ENCODE data around the gene STXBP3. TPM values are rescaled to one million over a fixed set of nuclear protein-coding genes. Genes with fewer than 3 reads are reported as not detected.

Gene STXBP3
- total and polyA plus RNA-seq, 2 of the 8 experiments (the other 6 are each of a cell fraction or from before 2014, with no cell fraction given): 6.0 to 38.5 TPM

GRCh38 chr1:108716437-108717230 is 29.8 kb upstream of the STXBP3 start:
- no peak overlapping the region for H4K91ac ChIP-seq (replicated peaks; ENCODE audit: insufficient read length, low read length)
- WGBS, 2 experiments (ENCODE audit: extremely low coverage in 1 of 2, insufficient coverage in 1 of 2, insufficient read length in 1 of 2, insufficient replicate concordance in 2 of 2, low coverage in 1 of 2, low lambda C conversion rate in 2 of 2, missing lambda C conversion rate in 1 of 2): 89% methylated on average over 2 of the region's 2 CpGs; no CpG with 5 or more reads in 1 of the 2 experiments
- H3K4me2 ChIP-seq (ENCODE audit: insufficient read depth in 1 of 2, low read depth in 2 of 2, low read length in 2 of 2): no peak overlapping the region
- ChIA-PET POLR2A (ENCODE audit: partially characterized antibody) (interaction anchor here (0.7 to 2.1 kb wide), 5 partner anchors 12 to 30 kb away, joined by 3 to 6 read pairs (median 4); partner anchors contain the start of gene PRPF38B), CTCF (ENCODE audit: partially characterized antibody) (interaction anchor here (0.6 to 1.8 kb wide), 2 partner anchors 9 to 373 kb away, joined by 4 to 7 read pairs; no protein-coding TSS in a partner anchor)
- FAIRE-seq (no peak), DNase-seq (ENCODE audit: low read depth in 1 of 2, low spot score in 2 of 2) (no peak)
- H3K4me3 ChIP-seq (ENCODE audit: extremely low read depth in 1 of 4, insufficient read depth in 2 of 4, low read depth in 3 of 4, low read length in 4 of 4): no peak overlapping the region
- H2BK20ac ChIP-seq (ENCODE audit: low read length): no peak overlapping the region
- H2AFZ ChIP-seq (ENCODE audit: low read length): no peak overlapping the region
- no peak for TF ChIP-seq EP300 (IDR thresholded peaks at IDR 0.05; ENCODE audit: borderline replicate concordance in 1 of 2, low read depth in 2 of 2, low read length in 2 of 2)
- H2BK5ac ChIP-seq (ENCODE audit: low read depth, low read length): no peak overlapping the region
- H3K9ac ChIP-seq (replicated peaks in 1 of 4; ENCODE audit: extremely low read depth in 1 of 4, low read depth in 3 of 4, low read length in 3 of 4): no peak overlapping the region
- H3K18ac ChIP-seq (ENCODE audit: extremely low read depth, low read length): no peak overlapping the region
- H3K56ac ChIP-seq (replicated peaks; ENCODE audit: insufficient read length, low read depth, low read length): no peak overlapping the region
- H4K5ac ChIP-seq (ENCODE audit: insufficient read length, low read depth, low read length): no peak overlapping the region
- no peak overlapping the region for H3K4ac ChIP-seq (replicated peaks; ENCODE audit: insufficient read length, low read depth, low read length)
- no peak overlapping the region for H4K8ac ChIP-seq (ENCODE audit: extremely low read depth, insufficient read depth, low read length)
- no peak overlapping the region for H2BK120ac ChIP-seq (replicated peaks; ENCODE audit: low read depth, low read length)
- H3K79me2 ChIP-seq (ENCODE audit: control insufficient read depth in 1 of 2, insufficient read depth in 2 of 2, low read length in 2 of 2): no peaks in the 10 kb centered on the region
- H2BK12ac ChIP-seq (ENCODE audit: low read depth, low read length): no peak overlapping the region
- peaks cover 0 to 5% (median 0%) of the 10 kb centered on the region in 4 experiments; a peak in 1 of 7 replicates for H3K4me1 ChIP-seq (replicated peaks in 1 of 4; ENCODE audit: control insufficient read depth in 3 of 4, insufficient read depth in 4 of 4, low read length in 3 of 4)
- no peaks in the 10 kb centered on the region for H3K27me3 ChIP-seq (replicated peaks in 1 of 4; ENCODE audit: control insufficient read depth in 3 of 4, extremely low read depth in 1 of 4, insufficient read depth in 3 of 4, low read length in 3 of 4)
- H3K79me1 ChIP-seq (ENCODE audit: low read depth, low read length): no peaks in the 10 kb centered on the region; the same call in 1 of the 2 replicates
- no peak overlapping the region for H3K14ac ChIP-seq (ENCODE audit: insufficient read length)
- H3K36me3 ChIP-seq (ENCODE audit: control insufficient read depth in 2 of 4, insufficient read depth in 4 of 4, low read length in 3 of 4): no peaks in the 10 kb centered on the region
- H3K23me2 ChIP-seq (ENCODE audit: low read depth, low read length): no peaks in the 10 kb centered on the region
- H3K9me3 ChIP-seq (ENCODE audit: insufficient read depth in 2 of 2, low read depth in 1 of 2, low read length in 1 of 2): no peaks in the 10 kb centered on the region
- no peak overlapping the region for H2BK15ac ChIP-seq (ENCODE audit: low read length)
- H2AK5ac ChIP-seq (ENCODE audit: low read depth, low read length): no peak overlapping the region
- H4K20me1 ChIP-seq (replicated peaks in 1 of 2; ENCODE audit: control insufficient read depth in 1 of 2, insufficient read depth in 2 of 2, low read length in 2 of 2): no peaks in the 10 kb centered on the region
- no peak overlapping the region for H3K27ac ChIP-seq (ENCODE audit: low read depth, low read length)
- H3K23ac ChIP-seq (ENCODE audit: insufficient read length): no peak overlapping the region
